OCI-LY7 (cell line): ENCODE results near the gene MSANTD2. TPM values are rescaled to one million over a fixed set of nuclear protein-coding genes. Genes with fewer than 3 reads are reported as not detected.

ENCODE experiments used
- BruUV-seq: library from RNA; stranded (reverse); fragments of 400-500 nt; replicated peaks from 2 replicates; lab custom pipeline; 2021; lab: Mats Ljungman, UMichigan
- CTCF ChIA-PET: fragments of 300-600 bp; sonication (Branson Sonifier 250); formaldehyde crosslinking; loops from one replicate; lab custom pipeline; 2022; ENCODE audit warnings: antibody characterized with exemption; ENCODE audit not compliant: unreplicated experiment; lab: Charles Lee
- POLR2A ChIA-PET: fragments of 300-600 bp; sonication (Branson Sonifier 250); formaldehyde crosslinking; loops from one replicate; lab custom pipeline; 2022; ENCODE audit warnings: antibody characterized with exemption; lab: Charles Lee
- DNase-seq: peaks from one replicate; pipeline ENCODE4 v3.0.0-alpha.2; 2015; ENCODE audit warnings: low spot score
- H2AFZ ChIP-seq: fragments of 200-600 bp; sonication (generic), shearing (Covaris generic); 2 replicates; pipeline ENCODE4 v1.6.1; 2014; ENCODE audit warnings: mild to moderate bottlenecking, antibody characterized with exemption, low read length, moderate library complexity
- H3K27ac ChIP-seq: fragments of 200-600 bp; sonication (generic); 2 replicates; pipeline ENCODE4 v1.5.1; 2014; ENCODE audit warnings: mixed run types, low read depth, mild to moderate bottlenecking, moderate library complexity, low read length, inconsistent platforms; ENCODE audit not compliant: poor library complexity, severe bottlenecking
- H3K36me3 ChIP-seq: fragments of 200-600 bp; sonication (generic); 2 replicates; pipeline ENCODE4 v1.6.1; 2014; ENCODE audit warnings: mild to moderate bottlenecking, antibody characterized with exemption, low read length, moderate library complexity, mixed read lengths; ENCODE audit not compliant: insufficient read depth
- H3K4me1 ChIP-seq: fragments of 200-600 bp; sonication (generic); 2 replicates; pipeline ENCODE4 v1.5.1; 2014; ENCODE audit warnings: mild to moderate bottlenecking, low read length; ENCODE audit not compliant: insufficient read depth, poor library complexity, severe bottlenecking
- H3K4me2 ChIP-seq: fragments of 200-600 bp; sonication (generic); 2 replicates; pipeline ENCODE4 v1.6.1; 2014; ENCODE audit warnings: mild to moderate bottlenecking, low read length
- H3K4me3 ChIP-seq: fragments of 200-600 bp; sonication (generic); 2 replicates; pipeline ENCODE4 v1.5.1; 2014; ENCODE audit warnings: mild to moderate bottlenecking, low read depth, low read length; ENCODE audit not compliant: poor library complexity, severe bottlenecking
- H3K79me2 ChIP-seq: fragments of 200-600 bp; sonication (generic); 2 replicates; pipeline ENCODE4 v1.6.1; 2016; ENCODE audit warnings: low read depth, mild to moderate bottlenecking, low read length, moderate library complexity, mixed read lengths; ENCODE audit not compliant: insufficient read depth
- H3K9me2 ChIP-seq: fragments of 200-600 bp; sonication (generic); 2 replicates; pipeline ENCODE4 v1.6.1; 2016; ENCODE audit warnings: mild to moderate bottlenecking, low read length, mixed read lengths; ENCODE audit not compliant: insufficient read depth
- H3K9me3 ChIP-seq: fragments of 200-600 bp; sonication (generic); 2 replicates; pipeline ENCODE4 v1.6.1; 2014; ENCODE audit warnings: mild to moderate bottlenecking, mixed run types, low read length, mixed read lengths
- H4K20me1 ChIP-seq: fragments of 200-600 bp; sonication (generic); 2 replicates; pipeline ENCODE4 v1.6.1; 2014; ENCODE audit warnings: mild to moderate bottlenecking, antibody characterized with exemption, low read length, moderate library complexity, mixed read lengths; ENCODE audit not compliant: insufficient read depth
- CTCF ChIP-seq: fragments of 200-600 bp; sonication (generic); conservative IDR thresholded peaks from 2 replicates; pipeline ENCODE4 v1.5.1; 2014; ENCODE audit warnings: mild to moderate bottlenecking, antibody characterized with exemption, low read length, moderate library complexity, mixed read lengths
- EZH2phosphoT487 ChIP-seq: fragments of 200-600 bp; sonication (generic); IDR thresholded peaks from 2 replicates; pipeline ENCODE4 v1.6.1; 2018; ENCODE audit warnings: low read depth, borderline replicate concordance, mild to moderate bottlenecking, mixed run types, antibody characterized with exemption, low read length, moderate library complexity, mixed read lengths
- intact Hi-C: fragments of 100-400 bp; cut with micrococcal nuclease; formaldehyde crosslinking; loops from one replicate; pipeline ENCODE4 v1.10.0; 2022; ENCODE audit not compliant: unreplicated experiment
- total RNA-seq, 2 experiments: library from RNA; depleted of rRNA in 1 of 2; stranded (reverse); fragments of >200 nt in 1 of 2; shearing (Covaris generic) in 1 of 2; gene quantifications; 2 replicates each; pipeline ENCODE4 v1.2.3, GENCODE V29; 2014 to 2022

MSANTD2 gene
- total RNA-seq, 2 experiments from 2014 or later = 22.1 to 23.4 TPM

DNA sequence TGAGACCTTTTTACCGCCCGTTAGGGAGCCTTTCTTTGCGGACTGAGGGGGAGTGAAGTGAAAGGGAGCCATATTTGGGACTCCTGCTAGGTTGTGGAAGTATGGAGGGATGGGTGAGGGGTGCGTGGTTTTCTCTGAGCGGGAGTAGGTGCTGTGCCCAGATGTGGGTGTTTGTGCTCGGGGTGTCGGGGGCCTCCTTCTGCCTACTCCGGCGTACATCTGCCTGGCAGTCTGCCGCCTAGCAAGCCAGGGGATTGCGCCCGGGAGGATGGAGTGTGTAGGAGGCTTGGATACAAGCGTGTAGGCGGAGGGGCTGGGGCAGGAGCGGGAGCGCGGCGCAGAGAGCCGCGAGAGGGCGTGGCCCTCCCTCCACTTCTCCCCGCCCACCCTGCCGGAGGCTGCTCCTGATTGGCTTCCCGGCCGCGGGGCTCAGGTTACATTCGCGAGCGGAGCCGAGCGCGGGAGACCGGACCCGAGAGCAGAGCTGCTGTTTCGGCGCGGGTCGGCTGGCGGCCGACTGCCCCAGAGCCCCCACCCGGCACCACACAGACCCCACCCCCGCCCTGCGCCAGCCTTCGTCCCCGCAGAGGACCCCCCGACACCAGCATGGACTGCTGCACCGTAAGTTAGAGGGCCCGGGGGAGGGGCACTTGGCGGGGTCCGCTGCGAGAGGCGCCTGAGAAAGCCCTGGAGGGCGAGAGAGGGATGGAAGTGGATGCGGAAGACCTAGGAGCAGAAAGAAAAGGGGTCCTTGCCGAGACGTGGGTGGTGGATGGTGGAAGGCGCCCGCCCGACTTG is 60.5 kb downstream of the MSANTD2 start, which contains the start of gene NRGN:
Gene NRGN (plus strand): TSS at position 464 of the 798 bp plus-strand sequence. CDS start 143 bp downstream, at position 607.
- ChIA-PET POLR2A (interaction anchor here (0.6 to 1.4 kb wide), 3 partner anchors 45 to 1468 kb away, joined by 3 to 7 read pairs (median 3); no protein-coding TSS in a partner anchor), CTCF (no interaction called here)
- TF ChIP-seq CTCF (no peak), EZH2phosphoT487 (no peak)
- Histone ChIP-seq H3K27ac (no peak within 1 kb of the TSS), H3K9me3 (no peaks in the 10 kb centered on the region), H3K79me2 (no peaks in the 10 kb centered on the region), H2AFZ (peak within 1 kb of the TSS; percentile 63), H3K9me2 (no peaks in the 10 kb centered on the region), H4K20me1 (no peaks in the 10 kb centered on the region; the same call in 1 of the 2 replicates), H3K36me3 (no peaks in the 10 kb centered on the region), H3K4me1 (peaks cover 20% of the 10 kb centered on the region), H3K4me2 (peak within 1 kb of the TSS; percentile 83), H3K4me3 (peak within 1 kb of the TSS; percentile 72)
- no TSS peak for BruUV-seq
- intact Hi-C loops = no loop called here
- peak; percentile 94 for DNase-seq

- TF ChIP-seq CTCF = no peak
- TF ChIP-seq EZH2phosphoT487 = no peak
- H2AFZ ChIP-seq = peak overlapping the region; percentile 63; the same call in 1 of the 2 replicates
- intact Hi-C loops = no loop called here
These were observed 61.3 kb downstream of the MSANTD2 start for GRCh38 chr11:124738713-124739478.

More at GRCh38 chr11:124738713-124739478, 61.3 kb downstream of the MSANTD2 start:
- peak overlapping the region; percentile 83 for H3K4me2 ChIP-seq
- H3K4me3 ChIP-seq = peak overlapping the region; percentile 72
- no peaks in the 10 kb centered on the region for H3K9me2 ChIP-seq
- no peaks in the 10 kb centered on the region for H3K36me3 ChIP-seq
- ChIA-PET CTCF (no interaction called here), POLR2A (interaction anchor here (0.6 to 1.4 kb wide), 5 partner anchors 28 to 1467 kb away, joined by 3 to 7 read pairs (median 3); no protein-coding TSS in a partner anchor)
- DNase-seq = no peak
- no peaks in the 10 kb centered on the region for H3K79me2 ChIP-seq
- no TSS peak for BruUV-seq
- H3K9me3 ChIP-seq = no peaks in the 10 kb centered on the region
- peaks cover 20% of the 10 kb centered on the region for H3K4me1 ChIP-seq
- no peak overlapping the region for H3K27ac ChIP-seq
- no peaks in the 10 kb centered on the region; the same call in 1 of the 2 replicates for H4K20me1 ChIP-seq
